SK-N-DZ (cell line): Measurements from ENCODE around the gene GARIN5A.

ENCODE experiments used
- DNase-seq: peaks from one replicate; pipeline ENCODE4 v3.0.0-alpha.2; 2015; ENCODE audit warnings: low spot score

The GARIN5A gene

GRCh38 chr19:50434525-50434924 is 42.1 kb downstream of the GARIN5A start:
- peak; percentile 34 for DNase-seq

GRCh38 chr19:50433201-50434180 is 43.2 kb downstream of the GARIN5A start:
- no peak for DNase-seq

- no peak for DNase-seq
These were observed 44.2 kb downstream of the GARIN5A start, which contains the start of gene MYBPC2 for GRCh38 chr19:50432221-50433028. TSS of gene MYBPC2 (plus strand) at chr19:50432892. CDS start at chr19:50432954, 62 bp downstream.

- DNase-seq: peak; percentile 62
These were observed 45.1 kb downstream of the GARIN5A start for GRCh38 chr19:50431343-50432220.

GRCh38 chr19:50430888-50431342 is 45.7 kb downstream of the GARIN5A start:
- no peak for DNase-seq

- no peak for DNase-seq
These were observed 47.7 kb downstream of the GARIN5A start for GRCh38 chr19:50428772-50429463.

- peak; percentile 45 for DNase-seq
These were observed 48.6 kb downstream of the GARIN5A start for GRCh38 chr19:50427997-50428425.

- no peak for DNase-seq
These were observed 49.2 kb downstream of the GARIN5A start for GRCh38 chr19:50427318-50427925.

- no peak for DNase-seq
These were observed 51.1 kb downstream of the GARIN5A start for GRCh38 chr19:50425581-50425980.

- DNase-seq: no peak
These were observed 53.2 kb downstream of the GARIN5A start for GRCh38 chr19:50423279-50424113.

GRCh38 chr19:50422397-50423278 is 54.0 kb downstream of the GARIN5A start:
- DNase-seq: no peak

GRCh38 chr19:50420808-50421207 is 55.8 kb downstream of the GARIN5A start:
- no peak for DNase-seq

GRCh38 chr19:50420127-50420526 is 56.5 kb downstream of the GARIN5A start:
- no peak for DNase-seq

- DNase-seq: no peak
These were observed 57.0 kb downstream of the GARIN5A start for GRCh38 chr19:50419580-50420035.

- no peak for DNase-seq
These were observed 57.5 kb downstream of the GARIN5A start for GRCh38 chr19:50419022-50419579.

- DNase-seq: no peak
These were observed 58.2 kb downstream of the GARIN5A start, which contains the start of gene SPIB for GRCh38 chr19:50418176-50419021. TSS of gene SPIB (plus strand) at chr19:50418938. CDS start at chr19:50418963, 25 bp downstream.
